ENCODE measurements around the gene FAM83B.

DNA sequence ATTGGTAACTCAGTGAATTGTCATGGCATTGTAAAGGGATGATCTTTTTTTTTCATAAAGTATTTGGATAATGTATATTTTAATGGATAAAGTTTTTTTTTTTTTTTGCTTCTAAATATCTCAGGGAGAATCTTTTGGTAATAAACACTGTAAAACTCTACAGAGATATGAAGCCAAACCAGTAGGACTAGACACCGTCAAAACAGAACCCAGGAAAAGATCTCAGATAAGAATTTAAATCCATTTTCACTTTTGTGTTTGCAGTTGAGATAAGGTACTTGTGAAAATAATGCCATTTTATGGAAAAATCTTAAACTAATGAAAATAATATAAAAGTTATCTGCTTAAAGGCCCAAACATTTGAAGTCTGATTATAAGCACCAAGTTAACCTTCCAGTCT, 27.0 kb downstream of the FAM83B start:
- no peak for TF ChIP-seq POLR2AphosphoS5 (IDR thresholded peaks at IDR 0.05; ENCODE audit: low read depth, low read length)
- no peak for TF ChIP-seq CHD2 (IDR thresholded peaks at IDR 0.05; ENCODE audit: low read length, partially characterized antibody)
- TF ChIP-seq, protein P1, sequence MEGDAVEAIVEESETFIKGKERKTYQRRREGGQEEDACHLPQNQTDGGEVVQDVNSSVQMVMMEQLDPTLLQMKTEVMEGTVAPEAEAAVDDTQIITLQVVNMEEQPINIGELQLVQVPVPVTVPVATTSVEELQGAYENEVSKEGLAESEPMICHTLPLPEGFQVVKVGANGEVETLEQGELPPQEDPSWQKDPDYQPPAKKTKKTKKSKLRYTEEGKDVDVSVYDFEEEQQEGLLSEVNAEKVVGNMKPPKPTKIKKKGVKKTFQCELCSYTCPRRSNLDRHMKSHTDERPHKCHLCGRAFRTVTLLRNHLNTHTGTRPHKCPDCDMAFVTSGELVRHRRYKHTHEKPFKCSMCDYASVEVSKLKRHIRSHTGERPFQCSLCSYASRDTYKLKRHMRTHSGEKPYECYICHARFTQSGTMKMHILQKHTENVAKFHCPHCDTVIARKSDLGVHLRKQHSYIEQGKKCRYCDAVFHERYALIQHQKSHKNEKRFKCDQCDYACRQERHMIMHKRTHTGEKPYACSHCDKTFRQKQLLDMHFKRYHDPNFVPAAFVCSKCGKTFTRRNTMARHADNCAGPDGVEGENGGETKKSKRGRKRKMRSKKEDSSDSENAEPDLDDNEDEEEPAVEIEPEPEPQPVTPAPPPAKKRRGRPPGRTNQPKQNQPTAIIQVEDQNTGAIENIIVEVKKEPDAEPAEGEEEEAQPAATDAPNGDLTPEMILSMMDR (IDR thresholded peaks at IDR 0.05), result no peak
- TF ChIP-seq GABPA (IDR thresholded peaks at IDR 0.05; ENCODE audit: low read depth), result no peak
- TF ChIP-seq, protein P2, sequence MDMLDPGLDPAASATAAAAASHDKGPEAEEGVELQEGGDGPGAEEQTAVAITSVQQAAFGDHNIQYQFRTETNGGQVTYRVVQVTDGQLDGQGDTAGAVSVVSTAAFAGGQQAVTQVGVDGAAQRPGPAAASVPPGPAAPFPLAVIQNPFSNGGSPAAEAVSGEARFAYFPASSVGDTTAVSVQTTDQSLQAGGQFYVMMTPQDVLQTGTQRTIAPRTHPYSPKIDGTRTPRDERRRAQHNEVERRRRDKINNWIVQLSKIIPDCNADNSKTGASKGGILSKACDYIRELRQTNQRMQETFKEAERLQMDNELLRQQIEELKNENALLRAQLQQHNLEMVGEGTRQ (IDR thresholded peaks at IDR 0.05; ENCODE audit: borderline replicate concordance, low read depth, low read length), result no peak
- no peak for TF ChIP-seq EZH2phosphoT487 (IDR thresholded peaks at IDR 0.05; ENCODE audit: borderline replicate concordance, low read depth)

Data from SK-N-SH (cell line).